Measurements from ENCODE around the gene PIK3C3.

- no peak for TF ChIP-seq JUN (IDR thresholded peaks at IDR 0.05; ENCODE audit: low read depth, low read length)
- peak in 2 of 3 experiments; percentile 42 to 73; a peak in 2 of 4 replicates for TF ChIP-seq CTCF (IDR thresholded peaks at IDR 0.05; ENCODE audit: control extremely low read depth in 1 of 3, insufficient read depth in 1 of 3, low read depth in 1 of 3, low read length in 3 of 3)
- TF ChIP-seq CEBPB (IDR thresholded peaks at IDR 0.05; ENCODE audit: low read depth, low read length): no peak
- no peak for TF ChIP-seq EP300 (IDR thresholded peaks at IDR 0.05; ENCODE audit: borderline replicate concordance in 1 of 2, low read depth in 2 of 2, low read length in 2 of 2)
Observed at GRCh38 chr18:42053188-42053781, 98.3 kb downstream of the PIK3C3 start.
